GM19438 (cell line): ENCODE results near the gene UBASH3B.
"Not testable (repeated sequence)": the region's sequence is repeated elsewhere in the genome, so short reads cannot be mapped to it uniquely, and the experiment has no call there.

Experiments
- ATAC-seq: cut with Tn5 transposase; IDR thresholded peaks from one replicate; pipeline ENCODE4 v1.9.1; 2021; ENCODE audit warnings: low read depth; ENCODE audit not compliant: unreplicated experiment

UBASH3B gene

DNA sequence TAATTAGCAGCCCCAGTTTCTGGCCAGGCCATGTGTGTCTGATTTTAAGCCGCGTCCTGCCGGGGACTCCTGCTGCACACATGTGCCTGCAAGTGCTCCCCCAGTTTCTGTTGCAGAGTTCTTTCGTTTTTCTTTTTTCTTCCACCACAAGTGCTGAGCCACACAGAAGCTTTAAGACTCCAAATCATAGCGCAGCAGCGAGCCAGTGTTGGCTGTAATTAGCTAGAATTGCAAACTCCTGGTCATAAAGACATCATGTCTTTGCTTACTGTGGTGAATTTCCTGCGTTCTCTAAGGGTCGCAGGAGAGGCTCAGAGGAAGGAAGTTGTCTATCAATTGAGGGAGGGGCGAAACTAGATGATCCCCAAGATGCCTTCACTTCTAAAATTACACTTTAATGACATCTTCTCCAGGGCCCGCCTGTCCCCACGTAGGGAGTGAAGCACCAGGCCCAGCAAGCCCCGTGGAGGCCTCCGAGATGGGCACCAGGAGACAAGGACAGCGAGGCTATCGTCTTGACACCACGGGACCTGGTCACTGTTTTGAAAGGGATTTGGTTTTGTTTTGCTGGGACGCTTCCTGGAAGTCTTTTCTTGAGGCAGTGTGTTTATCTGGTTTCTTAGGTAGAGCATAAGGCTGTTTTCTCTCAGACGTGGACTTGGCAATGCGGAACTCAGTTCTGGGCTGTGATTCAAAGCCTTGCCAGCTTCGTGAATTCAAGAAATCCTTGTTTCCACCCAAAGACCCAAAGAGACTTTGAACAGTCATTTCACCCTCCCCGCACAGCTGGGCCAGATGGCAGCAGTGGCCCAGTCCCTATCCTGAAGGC lies 71.8 kb downstream of the UBASH3B start:
- ATAC-seq = peak; percentile 71

GRCh38 chr11:122728561-122728960 lies 73.0 kb downstream of the UBASH3B start:
- no peak for ATAC-seq

GRCh38 chr11:122729139-122729538 lies 73.6 kb downstream of the UBASH3B start:
- no peak for ATAC-seq

DNA sequence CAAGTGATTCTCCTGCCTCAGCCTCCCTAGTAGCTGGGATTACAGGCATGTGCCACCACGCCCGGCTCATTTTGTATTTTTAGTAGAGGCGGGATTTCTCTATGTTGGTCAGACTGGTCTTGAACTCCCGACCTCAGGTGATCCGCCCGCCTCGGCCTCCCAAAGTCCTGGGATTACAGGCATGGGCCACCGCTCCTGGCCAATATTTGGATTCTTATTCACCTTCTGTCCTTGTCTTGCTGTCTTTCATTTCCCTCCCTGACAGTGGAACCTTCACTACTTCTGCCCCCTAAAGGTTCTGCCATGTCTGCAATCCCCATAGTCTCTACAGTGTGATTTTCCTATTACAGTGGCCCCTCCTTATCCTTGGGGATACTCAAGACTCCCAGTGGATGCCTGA lies 75.2 kb downstream of the UBASH3B start:
- ATAC-seq = not testable (repeated sequence)

DNA sequence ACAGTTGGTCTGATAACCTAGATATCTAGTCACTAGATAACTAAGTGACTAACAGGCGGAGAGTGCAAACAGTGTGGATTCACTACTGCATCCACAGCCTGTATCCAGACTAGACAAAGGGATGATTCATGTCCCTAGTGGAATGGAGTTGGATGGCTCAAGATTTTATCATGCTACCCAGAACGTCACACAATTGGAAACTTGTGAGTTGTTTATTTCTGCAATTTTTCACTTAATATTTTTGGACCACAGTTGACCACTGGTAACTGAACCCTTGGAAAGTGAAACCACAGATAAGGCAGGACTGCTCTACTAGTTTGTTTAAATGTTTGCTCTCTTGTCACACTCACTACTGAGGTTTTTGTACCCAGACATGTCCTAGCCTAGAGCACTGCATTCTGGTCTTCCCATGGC lies 76.0 kb downstream of the UBASH3B start:
- ATAC-seq = no peak

- ATAC-seq = no peak
These were observed 77.1 kb downstream of the UBASH3B start for GRCh38 chr11:122732342-122733315.

DNA sequence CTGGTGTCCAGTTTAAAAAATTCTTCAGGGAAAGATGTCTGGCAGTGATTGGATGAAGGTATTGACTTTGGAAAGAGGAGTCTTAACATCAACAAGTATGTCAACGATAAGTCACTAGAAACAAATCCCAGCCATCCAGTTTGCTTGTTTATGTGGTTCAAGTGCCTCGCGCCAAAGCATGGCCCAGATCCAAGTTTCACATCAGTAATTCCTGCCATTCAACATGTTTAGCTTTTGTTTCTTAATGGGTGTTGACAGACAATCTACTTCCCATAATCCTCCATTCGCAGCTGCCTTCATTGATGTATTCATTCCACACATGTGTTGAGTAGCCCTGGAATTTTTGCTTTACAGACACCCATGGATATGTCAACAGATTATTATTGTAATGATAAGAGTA lies 77.8 kb downstream of the UBASH3B start:
- ATAC-seq = no peak

DNA sequence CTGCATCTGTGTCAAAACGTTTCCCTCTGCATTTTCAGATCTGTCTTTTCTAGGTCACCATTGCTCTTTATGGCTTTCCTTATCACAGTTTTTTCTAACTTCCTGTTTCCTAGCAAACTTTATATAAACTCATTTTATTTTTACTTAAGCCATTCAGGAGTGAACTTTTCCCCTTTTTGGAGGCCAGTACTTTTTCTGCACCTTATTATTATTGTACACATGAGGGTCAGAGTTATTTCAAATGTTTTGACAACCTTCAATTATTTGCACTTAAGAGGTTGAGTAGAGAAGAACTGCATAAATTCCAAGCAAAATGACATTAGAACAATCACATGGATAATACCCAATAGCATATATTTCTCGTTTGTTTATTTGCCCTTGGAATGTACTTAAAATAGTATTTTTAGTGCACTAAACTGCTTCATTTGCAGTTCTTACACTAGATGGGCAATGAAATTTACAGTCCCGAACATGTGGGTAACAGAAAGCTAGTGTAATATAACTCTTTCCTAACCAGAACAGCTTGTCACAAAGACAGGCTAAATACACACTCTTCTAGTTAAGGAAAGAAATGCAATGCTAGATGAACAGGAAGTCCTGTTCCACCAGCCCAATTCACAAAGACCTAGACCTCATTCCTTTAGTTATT lies 79.5 kb downstream of the UBASH3B start:
- no peak for ATAC-seq

- no peak for ATAC-seq
These were observed 82.6 kb downstream of the UBASH3B start for GRCh38 chr11:122737951-122738693.

GRCh38 chr11:122741613-122742300 lies 86.2 kb downstream of the UBASH3B start:
- ATAC-seq = no peak

GRCh38 chr11:122742301-122743018 lies 86.9 kb downstream of the UBASH3B start:
- no peak for ATAC-seq

GRCh38 chr11:122743097-122743741 lies 87.7 kb downstream of the UBASH3B start:
- no peak for ATAC-seq

GRCh38 chr11:122743949-122744348 lies 88.4 kb downstream of the UBASH3B start:
- peak; percentile 56 for ATAC-seq

GRCh38 chr11:122744357-122744756 lies 88.8 kb downstream of the UBASH3B start:
- ATAC-seq = no peak

DNA sequence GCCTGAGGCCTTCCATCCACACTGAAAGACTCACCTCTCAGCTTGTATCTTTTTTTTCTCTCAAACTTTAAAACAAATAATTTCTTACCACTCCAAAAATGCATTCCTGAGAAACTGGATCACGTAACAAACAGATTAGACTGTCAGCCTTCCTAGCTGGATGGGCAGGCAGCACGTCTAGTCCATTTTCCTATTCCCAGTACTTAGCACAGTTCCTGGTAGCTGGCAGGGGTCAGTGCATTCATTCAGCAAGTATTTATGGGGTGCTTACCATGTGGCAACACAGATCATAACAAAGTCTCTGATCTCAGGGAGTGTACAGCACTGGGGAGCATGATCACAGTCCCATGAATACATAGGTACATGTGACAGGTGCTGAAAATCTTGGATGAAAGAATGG lies 89.6 kb downstream of the UBASH3B start:
- no peak for ATAC-seq

GRCh38 chr11:122746050-122746478 lies 90.5 kb downstream of the UBASH3B start:
- ATAC-seq = peak; percentile 54

DNA sequence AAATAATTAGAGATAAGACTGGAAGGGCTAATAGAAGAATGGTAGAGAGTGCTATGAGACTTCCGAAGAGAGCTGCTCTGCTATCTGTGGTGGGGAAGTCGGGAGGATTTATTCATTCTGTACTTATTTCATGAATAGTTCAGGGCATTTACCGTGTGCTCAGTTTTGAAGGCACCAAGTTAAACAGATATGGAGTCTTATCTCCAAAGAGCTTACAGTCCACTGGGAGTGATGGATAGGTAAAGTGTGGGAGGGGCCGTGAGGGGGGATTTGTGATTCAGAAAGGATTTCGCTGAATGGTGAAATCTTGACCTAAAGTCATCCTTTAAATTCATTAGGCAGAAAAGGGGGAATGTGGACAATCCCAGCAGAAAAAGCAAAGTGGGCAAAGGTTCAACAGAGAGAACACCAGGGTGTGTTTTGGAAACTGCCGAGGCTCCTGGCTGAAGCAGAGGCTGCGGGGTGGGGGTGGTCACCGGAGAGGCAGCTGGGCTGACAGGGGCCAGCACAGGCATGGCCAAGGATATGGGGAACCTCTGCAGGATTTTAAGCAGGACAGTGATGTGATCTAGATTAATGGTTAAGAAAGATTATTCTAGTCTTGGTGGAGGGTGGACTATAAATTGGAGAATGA lies 91.2 kb downstream of the UBASH3B start:
- no peak for ATAC-seq

DNA sequence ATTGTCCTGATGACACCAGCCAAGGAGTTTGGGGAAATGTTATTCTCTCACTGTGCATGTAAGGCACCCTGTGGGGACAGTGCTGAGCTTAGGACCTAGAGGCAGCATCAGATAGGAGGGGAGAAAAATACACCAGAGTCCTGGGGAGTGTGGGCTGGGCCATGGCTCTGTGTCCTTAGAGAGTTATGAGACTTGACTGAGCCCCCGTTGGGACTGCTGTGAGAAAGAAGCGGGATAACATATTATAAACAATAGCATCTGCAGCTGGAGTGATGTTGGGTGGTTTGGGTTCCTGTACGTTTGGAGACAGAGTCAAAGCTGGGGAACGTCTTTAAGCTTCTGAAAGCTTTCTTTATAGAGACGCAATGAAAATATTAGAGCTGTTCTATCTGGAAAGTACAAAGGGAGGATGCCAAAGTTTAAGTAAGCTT lies 91.8 kb downstream of the UBASH3B start:
- ATAC-seq = no peak
